Astrocyte (in vitro differentiated cells and primary cell): ENCODE data around the gene NDFIP1. TPM values are rescaled to one million over a fixed set of nuclear protein-coding genes. Genes with fewer than 3 reads are reported as not detected.

Source experiments
- DNase-seq: peaks from one replicate; pipeline ENCODE4 v3.0.0-alpha.2; 2010; ENCODE audit warnings: low read depth
- FAIRE-seq: peaks from 2 replicates; lab custom pipeline; 2011; peaks lifted over from hg19 to GRCh38; lab: Jason Lieb, UNC
- H2AFZ ChIP-seq: 2 replicates; pipeline ENCODE4 v1.6.0; 2012; ENCODE audit warnings: low read depth, low read length, inconsistent platforms
- H3K27ac ChIP-seq: 2 replicates; pipeline ENCODE4 v1.5.1; 2011; ENCODE audit warnings: low read depth, low read length, inconsistent platforms
- H3K27me3 ChIP-seq: 2 replicates; pipeline ENCODE4 v1.6.0; 2011; ENCODE audit warnings: low read length, inconsistent platforms; ENCODE audit not compliant: insufficient read depth
- H3K36me3 ChIP-seq: 2 replicates; pipeline ENCODE4 v1.5.1; 2011; ENCODE audit warnings: low read length, inconsistent platforms; ENCODE audit not compliant: insufficient read depth
- H3K4me1 ChIP-seq: 2 replicates; pipeline ENCODE4 v1.5.1; 2011; ENCODE audit warnings: low read length, inconsistent platforms; ENCODE audit not compliant: insufficient read depth
- H3K4me2 ChIP-seq: 2 replicates; pipeline ENCODE4 v1.6.0; 2012; ENCODE audit warnings: low read length, inconsistent platforms
- H3K4me3 ChIP-seq: 2 replicates; pipeline ENCODE4 v1.5.1; 2011; ENCODE audit warnings: low read depth, mild to moderate bottlenecking, low read length, inconsistent platforms; ENCODE audit not compliant: insufficient read depth
- H3K79me2 ChIP-seq: 2 replicates; pipeline ENCODE4 v1.6.0; 2012; ENCODE audit warnings: mild to moderate bottlenecking, low read length, inconsistent platforms; ENCODE audit not compliant: insufficient read depth
- H3K9ac ChIP-seq: 2 replicates; pipeline ENCODE4 v1.6.0; 2012; ENCODE audit warnings: mild to moderate bottlenecking, low read length, inconsistent platforms
- H3K9me3 ChIP-seq: 2 replicates; pipeline ENCODE4 v1.5.1; 2012; ENCODE audit warnings: low read depth, mild to moderate bottlenecking, low read length, inconsistent platforms; ENCODE audit not compliant: insufficient read depth
- H4K20me1 ChIP-seq: 2 replicates; pipeline ENCODE4 v1.6.0; 2012; ENCODE audit warnings: low read length, inconsistent platforms; ENCODE audit not compliant: insufficient read depth
- H3K27ac Mint-ChIP-seq: one replicate; pipeline ENCODE4 v1.8.0; 2021; ENCODE audit warnings: mild to moderate bottlenecking, mixed read lengths; ENCODE audit not compliant: unreplicated experiment
- H3K27me3 Mint-ChIP-seq: one replicate; pipeline ENCODE4 v1.8.0; 2021; ENCODE audit warnings: low read depth, mixed read lengths; ENCODE audit not compliant: unreplicated experiment
- H3K36me3 Mint-ChIP-seq: one replicate; pipeline ENCODE4 v1.8.0; 2021; ENCODE audit warnings: low read depth, mixed read lengths; ENCODE audit not compliant: unreplicated experiment
- H3K4me1 Mint-ChIP-seq: one replicate; pipeline ENCODE4 v1.8.0; 2021; ENCODE audit warnings: low read depth, mixed read lengths; ENCODE audit not compliant: unreplicated experiment
- H3K4me3 Mint-ChIP-seq: one replicate; pipeline ENCODE4 v1.8.0; 2021; ENCODE audit warnings: mild to moderate bottlenecking, moderate library complexity, mixed read lengths; ENCODE audit not compliant: unreplicated experiment
- H3K9me3 Mint-ChIP-seq: one replicate; pipeline ENCODE4 v1.8.0; 2021; ENCODE audit warnings: mild to moderate bottlenecking, mixed read lengths; ENCODE audit not compliant: unreplicated experiment
- EZH2 ChIP-seq: IDR thresholded peaks from 2 replicates; pipeline ENCODE4 v1.6.1; 2012; ENCODE audit warnings: mild to moderate bottlenecking, low read length, inconsistent platforms; ENCODE audit not compliant: insufficient read depth
- total RNA-seq: library from RNA; stranded (reverse); gene quantifications from 2 replicates; pipeline ENCODE4 v1.2.1, GENCODE V29; 2021
- TF ChIP-seq, protein P1 (sequence below): IDR thresholded peaks from 2 replicates; pipeline ENCODE4 v1.5.1; 2011; ENCODE audit warnings: low read depth, mild to moderate bottlenecking, inconsistent platforms, low read length, moderate library complexity; ENCODE audit not compliant: insufficient read depth

Gene NDFIP1
- total RNA-seq, 1 donor from 2014 or later = 56.8 TPM

DNA sequence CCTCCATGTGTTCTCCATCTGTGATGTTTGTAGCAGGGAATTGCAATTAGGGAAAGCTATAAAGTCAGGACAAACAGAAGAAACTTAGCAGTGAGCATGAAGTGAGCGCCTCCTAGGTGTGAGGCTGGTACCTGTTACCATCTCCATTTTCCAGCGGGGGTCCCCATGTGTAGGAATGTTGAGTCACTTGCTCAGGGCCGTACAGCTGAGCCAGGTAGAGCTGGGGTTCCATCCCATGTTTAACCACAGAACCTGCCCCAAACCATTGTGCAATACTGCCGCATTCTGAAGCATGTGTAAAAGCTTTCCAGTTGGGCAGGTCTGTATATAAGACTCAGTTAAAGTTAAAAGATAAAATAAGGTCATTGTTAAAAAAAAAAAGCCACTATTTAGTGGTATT is 62.7 kb downstream of the NDFIP1 start:
- H2AFZ ChIP-seq = no peak overlapping the region
- no peaks in the 10 kb centered on the region for H3K9me3 ChIP-seq
- peaks cover 7% of the 10 kb centered on the region for H3K4me1 Mint-ChIP-seq
- no peak overlapping the region for H3K4me3 Mint-ChIP-seq
- no peak overlapping the region for H3K27ac Mint-ChIP-seq
- no peak overlapping the region for H3K4me2 ChIP-seq
- H3K27me3 Mint-ChIP-seq = peaks cover 13% of the 10 kb centered on the region
- no peaks in the 10 kb centered on the region for H3K9me3 Mint-ChIP-seq
- FAIRE-seq (no peak), DNase-seq (no peak)
- H4K20me1 ChIP-seq = no peaks in the 10 kb centered on the region
- H3K27me3 ChIP-seq = no peaks in the 10 kb centered on the region
- no peaks in the 10 kb centered on the region for H3K36me3 ChIP-seq
- H3K79me2 ChIP-seq = no peaks in the 10 kb centered on the region
- no peaks in the 10 kb centered on the region for H3K36me3 Mint-ChIP-seq
- H3K4me3 ChIP-seq = no peak overlapping the region
- TF ChIP-seq EZH2 = no peak
- TF ChIP-seq, protein P1, sequence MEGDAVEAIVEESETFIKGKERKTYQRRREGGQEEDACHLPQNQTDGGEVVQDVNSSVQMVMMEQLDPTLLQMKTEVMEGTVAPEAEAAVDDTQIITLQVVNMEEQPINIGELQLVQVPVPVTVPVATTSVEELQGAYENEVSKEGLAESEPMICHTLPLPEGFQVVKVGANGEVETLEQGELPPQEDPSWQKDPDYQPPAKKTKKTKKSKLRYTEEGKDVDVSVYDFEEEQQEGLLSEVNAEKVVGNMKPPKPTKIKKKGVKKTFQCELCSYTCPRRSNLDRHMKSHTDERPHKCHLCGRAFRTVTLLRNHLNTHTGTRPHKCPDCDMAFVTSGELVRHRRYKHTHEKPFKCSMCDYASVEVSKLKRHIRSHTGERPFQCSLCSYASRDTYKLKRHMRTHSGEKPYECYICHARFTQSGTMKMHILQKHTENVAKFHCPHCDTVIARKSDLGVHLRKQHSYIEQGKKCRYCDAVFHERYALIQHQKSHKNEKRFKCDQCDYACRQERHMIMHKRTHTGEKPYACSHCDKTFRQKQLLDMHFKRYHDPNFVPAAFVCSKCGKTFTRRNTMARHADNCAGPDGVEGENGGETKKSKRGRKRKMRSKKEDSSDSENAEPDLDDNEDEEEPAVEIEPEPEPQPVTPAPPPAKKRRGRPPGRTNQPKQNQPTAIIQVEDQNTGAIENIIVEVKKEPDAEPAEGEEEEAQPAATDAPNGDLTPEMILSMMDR = no peak
- no peak overlapping the region for H3K27ac ChIP-seq
- no peaks in the 10 kb centered on the region for H3K4me1 ChIP-seq
- no peak overlapping the region for H3K9ac ChIP-seq

DNA sequence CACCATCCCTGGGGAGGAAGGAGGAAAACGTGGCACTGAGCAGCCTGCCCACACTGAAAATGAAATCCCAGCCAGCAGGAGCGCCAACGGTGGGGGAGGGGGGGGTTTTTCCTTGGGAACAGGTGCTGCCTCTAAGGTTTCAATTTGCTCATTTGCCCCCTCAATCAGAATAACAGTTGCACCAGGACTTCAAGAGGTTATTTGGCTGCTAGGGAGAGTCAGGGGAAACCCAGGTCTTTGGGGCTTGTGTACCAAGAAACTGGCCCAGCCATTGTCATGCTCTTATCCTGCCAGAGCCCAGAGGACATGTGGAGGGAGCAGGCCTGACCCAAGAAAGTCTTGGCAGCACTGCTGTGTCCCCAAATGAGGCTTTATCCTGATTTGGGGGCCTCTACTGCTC is 66.5 kb downstream of the NDFIP1 start:
- H3K9me3 ChIP-seq = no peaks in the 10 kb centered on the region
- H3K4me2 ChIP-seq = no peak overlapping the region
- H2AFZ ChIP-seq = no peak overlapping the region
- no peak for DNase-seq
- H3K27ac ChIP-seq = no peak overlapping the region
- Mint-ChIP-seq H3K36me3 (no peaks in the 10 kb centered on the region), H3K4me3 (no peak overlapping the region), H3K9me3 (no peaks in the 10 kb centered on the region), H3K4me1 (no peaks in the 10 kb centered on the region), H3K27me3 (peaks cover 15% of the 10 kb centered on the region), H3K27ac (no peak overlapping the region)
- H4K20me1 ChIP-seq = no peaks in the 10 kb centered on the region
- TF ChIP-seq EZH2 = no peak
- TF ChIP-seq, protein P1 = no peak
- no peak overlapping the region for H3K9ac ChIP-seq
- no peak for FAIRE-seq
- no peaks in the 10 kb centered on the region for H3K36me3 ChIP-seq
- no peaks in the 10 kb centered on the region for H3K79me2 ChIP-seq
- H3K4me3 ChIP-seq = no peak overlapping the region
- no peaks in the 10 kb centered on the region for H3K4me1 ChIP-seq
- H3K27me3 ChIP-seq = no peaks in the 10 kb centered on the region

DNA sequence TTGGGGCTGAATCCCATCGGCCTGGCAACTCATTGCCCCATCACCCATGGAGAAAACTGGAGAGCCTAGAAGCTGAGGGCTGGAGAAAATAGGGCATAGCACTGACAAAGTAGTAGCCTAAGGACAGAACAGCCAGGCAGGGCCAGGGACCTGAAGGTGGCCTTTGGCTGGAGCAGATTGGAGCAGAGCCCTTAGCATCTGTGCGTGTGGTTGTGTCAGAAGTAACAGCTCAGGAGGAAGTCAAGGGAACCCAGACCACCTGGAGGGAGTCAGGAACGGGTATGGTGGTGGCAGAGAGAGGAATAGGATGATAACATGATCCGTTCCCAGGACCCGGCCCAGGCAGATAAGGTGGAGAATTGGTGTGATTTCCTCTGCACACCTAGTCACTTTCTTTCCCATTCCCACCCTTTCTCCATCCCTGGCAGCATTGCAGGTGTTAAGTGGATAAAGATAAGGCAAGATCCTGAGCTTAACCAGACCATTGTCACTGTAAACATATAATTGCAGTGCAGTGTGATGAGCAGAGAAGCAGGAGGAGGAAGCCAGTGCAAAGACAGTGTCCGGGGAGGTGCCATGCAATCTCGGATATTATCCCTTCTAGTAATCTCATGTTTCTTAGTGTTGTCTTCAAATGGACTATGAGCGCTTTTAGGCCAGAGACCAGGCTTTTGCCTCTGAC is 67.0 kb downstream of the NDFIP1 start:
- peak; percentile 9 for FAIRE-seq
- H3K9ac ChIP-seq = no peak overlapping the region
- Mint-ChIP-seq H3K27ac (no peak overlapping the region), H3K9me3 (no peaks in the 10 kb centered on the region), H3K36me3 (no peaks in the 10 kb centered on the region), H3K4me1 (no peaks in the 10 kb centered on the region), H3K27me3 (peaks cover 15% of the 10 kb centered on the region), H3K4me3 (no peak overlapping the region)
- H3K79me2 ChIP-seq = no peaks in the 10 kb centered on the region
- DNase-seq = no peak
- H3K4me1 ChIP-seq = no peaks in the 10 kb centered on the region
- no peak overlapping the region for H3K4me2 ChIP-seq
- H3K36me3 ChIP-seq = no peaks in the 10 kb centered on the region
- H3K4me3 ChIP-seq = no peak overlapping the region
- no peaks in the 10 kb centered on the region for H4K20me1 ChIP-seq
- H2AFZ ChIP-seq = no peak overlapping the region
- TF ChIP-seq, protein P1 = no peak
- TF ChIP-seq EZH2 = no peak
- no peaks in the 10 kb centered on the region for H3K9me3 ChIP-seq
- no peaks in the 10 kb centered on the region for H3K27me3 ChIP-seq
- no peak overlapping the region for H3K27ac ChIP-seq
